ENCODE measurements around the gene KIFC3.
"Not testable (repeated sequence)": the region's sequence is repeated elsewhere in the genome, so short reads cannot be mapped to it uniquely, and the experiment has no call there.

Gene KIFC3

GRCh38 chr16:57788951-57789350, 13.3 kb downstream of the KIFC3 start:
- H3K4me1 ChIP-seq (ENCODE audit: control insufficient read depth in 1 of 2, insufficient read depth in 2 of 2, low read length in 2 of 2), result peaks cover 0 to 15% of the 10 kb centered on the region in 2 donors
- no peaks in the 10 kb centered on the region for H3K27me3 ChIP-seq (ENCODE audit: low read depth, low read length)
- H3K4me3 ChIP-seq (ENCODE audit: low read depth in 1 of 2, low read length in 2 of 2), result no peak overlapping the region
- no peaks in the 10 kb centered on the region for H3K9me3 ChIP-seq (ENCODE audit: control insufficient read depth in 1 of 2, low read length in 2 of 2)
- H3K27ac ChIP-seq (ENCODE audit: low read length), result no peak overlapping the region
- H3K36me3 ChIP-seq (ENCODE audit: control insufficient read depth in 1 of 2, insufficient read depth in 2 of 2, low read length in 2 of 2), result peaks cover 4 to 27% of the 10 kb centered on the region in 2 donors

- Histone ChIP-seq H3K9me3 (ENCODE audit: control insufficient read depth in 1 of 2, low read length in 2 of 2) (no peaks in the 10 kb centered on the region), H3K4me1 (ENCODE audit: control insufficient read depth in 1 of 2, insufficient read depth in 2 of 2, low read length in 2 of 2) (peaks cover 0 to 15% of the 10 kb centered on the region in 2 donors), H3K36me3 (ENCODE audit: control insufficient read depth in 1 of 2, insufficient read depth in 2 of 2, low read length in 2 of 2) (peaks cover 4 to 24% of the 10 kb centered on the region in 2 donors), H3K27me3 (ENCODE audit: low read depth, low read length) (no peaks in the 10 kb centered on the region), H3K27ac (ENCODE audit: low read length) (no peak overlapping the region), H3K4me3 (ENCODE audit: low read depth in 1 of 2, low read length in 2 of 2) (no peak overlapping the region)
Observed at GRCh38 chr16:57788252-57788841, 13.9 kb downstream of the KIFC3 start.

GRCh38 chr16:57787519-57787905, 14.8 kb downstream of the KIFC3 start:
- peaks cover 0 to 15% of the 10 kb centered on the region in 2 donors for H3K4me1 ChIP-seq (ENCODE audit: control insufficient read depth in 1 of 2, insufficient read depth in 2 of 2, low read length in 2 of 2)
- peaks cover 4 to 23% of the 10 kb centered on the region in 2 donors for H3K36me3 ChIP-seq (ENCODE audit: control insufficient read depth in 1 of 2, insufficient read depth in 2 of 2, low read length in 2 of 2)
- no peaks in the 10 kb centered on the region for H3K27me3 ChIP-seq (ENCODE audit: low read depth, low read length)
- no peak overlapping the region for H3K27ac ChIP-seq (ENCODE audit: low read length)
- H3K9me3 ChIP-seq (ENCODE audit: control insufficient read depth in 1 of 2, low read length in 2 of 2), result no peaks in the 10 kb centered on the region
- no peak overlapping the region for H3K4me3 ChIP-seq (ENCODE audit: low read depth in 1 of 2, low read length in 2 of 2)

GRCh38 chr16:57786632-57787518, 15.4 kb downstream of the KIFC3 start:
- Histone ChIP-seq H3K27ac (ENCODE audit: low read length) (no peak overlapping the region), H3K4me3 (ENCODE audit: low read depth in 1 of 2, low read length in 2 of 2) (no peak overlapping the region), H3K36me3 (ENCODE audit: control insufficient read depth in 1 of 2, insufficient read depth in 2 of 2, low read length in 2 of 2) (peaks cover 4 to 17% of the 10 kb centered on the region in 2 donors), H3K4me1 (ENCODE audit: control insufficient read depth in 1 of 2, insufficient read depth in 2 of 2, low read length in 2 of 2) (peaks cover 0 to 15% of the 10 kb centered on the region in 2 donors), H3K9me3 (ENCODE audit: control insufficient read depth in 1 of 2, low read length in 2 of 2) (no peaks in the 10 kb centered on the region), H3K27me3 (ENCODE audit: low read depth, low read length) (no peaks in the 10 kb centered on the region)

GRCh38 chr16:57785924-57786323, 16.4 kb downstream of the KIFC3 start:
- H3K9me3 ChIP-seq (ENCODE audit: control insufficient read depth in 1 of 2, low read length in 2 of 2), result no peaks in the 10 kb centered on the region
- H3K27me3 ChIP-seq (ENCODE audit: low read depth, low read length), result no peaks in the 10 kb centered on the region
- no peak overlapping the region for H3K27ac ChIP-seq (ENCODE audit: low read length)
- no peak overlapping the region for H3K4me3 ChIP-seq (ENCODE audit: low read depth in 1 of 2, low read length in 2 of 2)
- peaks cover 0 to 15% of the 10 kb centered on the region in 2 donors for H3K4me1 ChIP-seq (ENCODE audit: control insufficient read depth in 1 of 2, insufficient read depth in 2 of 2, low read length in 2 of 2)
- H3K36me3 ChIP-seq (ENCODE audit: control insufficient read depth in 1 of 2, insufficient read depth in 2 of 2, low read length in 2 of 2), result peaks cover 4 to 8% of the 10 kb centered on the region in 2 donors

GRCh38 chr16:57785385-57785784, 16.9 kb downstream of the KIFC3 start:
- Histone ChIP-seq H3K36me3 (ENCODE audit: control insufficient read depth in 1 of 2, insufficient read depth in 2 of 2, low read length in 2 of 2) (peaks cover 4 to 6% of the 10 kb centered on the region in 2 donors), H3K4me3 (ENCODE audit: low read depth in 1 of 2, low read length in 2 of 2) (no peak overlapping the region), H3K27ac (ENCODE audit: low read length) (no peak overlapping the region), H3K27me3 (ENCODE audit: low read depth, low read length) (no peaks in the 10 kb centered on the region), H3K9me3 (ENCODE audit: control insufficient read depth in 1 of 2, low read length in 2 of 2) (no peaks in the 10 kb centered on the region), H3K4me1 (ENCODE audit: control insufficient read depth in 1 of 2, insufficient read depth in 2 of 2, low read length in 2 of 2) (peaks cover 0 to 15% of the 10 kb centered on the region in 2 donors)

GRCh38 chr16:57784334-57784733, 18.0 kb downstream of the KIFC3 start:
- Histone ChIP-seq H3K36me3 (ENCODE audit: control insufficient read depth in 1 of 2, insufficient read depth in 2 of 2, low read length in 2 of 2) (peaks cover 3 to 5% of the 10 kb centered on the region in 2 donors), H3K27ac (ENCODE audit: low read length) (no peak overlapping the region)

GRCh38 chr16:57783883-57784282, 18.4 kb downstream of the KIFC3 start:
- peaks cover 0 to 5% of the 10 kb centered on the region in 2 donors for H3K36me3 ChIP-seq (ENCODE audit: control insufficient read depth in 1 of 2, insufficient read depth in 2 of 2, low read length in 2 of 2)
- no peak overlapping the region for H3K27ac ChIP-seq (ENCODE audit: low read length)
- no peak overlapping the region for H3K4me3 ChIP-seq (ENCODE audit: low read depth in 1 of 2, low read length in 2 of 2)

More at GRCh38 chr16:57784334-57784733, 18.0 kb downstream of the KIFC3 start:
- Histone ChIP-seq H3K27me3 (ENCODE audit: low read depth, low read length) (no peaks in the 10 kb centered on the region), H3K9me3 (ENCODE audit: control insufficient read depth in 1 of 2, low read length in 2 of 2) (no peaks in the 10 kb centered on the region), H3K4me1 (ENCODE audit: control insufficient read depth in 1 of 2, insufficient read depth in 2 of 2, low read length in 2 of 2) (peaks cover 0 to 15% of the 10 kb centered on the region in 2 donors), H3K4me3 (ENCODE audit: low read depth in 1 of 2, low read length in 2 of 2) (no peak overlapping the region)

GRCh38 chr16:57783116-57783515, 19.2 kb downstream of the KIFC3 start:
- H3K27me3 ChIP-seq (ENCODE audit: low read depth, low read length), result no peaks in the 10 kb centered on the region
- peaks cover 0 to 9% of the 10 kb centered on the region in 2 donors for H3K36me3 ChIP-seq (ENCODE audit: control insufficient read depth in 1 of 2, insufficient read depth in 2 of 2, low read length in 2 of 2)
- H3K9me3 ChIP-seq (ENCODE audit: control insufficient read depth in 1 of 2, low read length in 2 of 2), result no peaks in the 10 kb centered on the region
- no peak overlapping the region for H3K27ac ChIP-seq (ENCODE audit: low read length)
- peaks cover 0 to 15% of the 10 kb centered on the region in 2 donors for H3K4me1 ChIP-seq (ENCODE audit: control insufficient read depth in 1 of 2, insufficient read depth in 2 of 2, low read length in 2 of 2)
- no peak overlapping the region for H3K4me3 ChIP-seq (ENCODE audit: low read depth in 1 of 2, low read length in 2 of 2)

More at GRCh38 chr16:57783883-57784282, 18.4 kb downstream of the KIFC3 start:
- H3K4me1 ChIP-seq (ENCODE audit: control insufficient read depth in 1 of 2, insufficient read depth in 2 of 2, low read length in 2 of 2), result peaks cover 0 to 15% of the 10 kb centered on the region in 2 donors
- no peaks in the 10 kb centered on the region for H3K9me3 ChIP-seq (ENCODE audit: control insufficient read depth in 1 of 2, low read length in 2 of 2)
- H3K27me3 ChIP-seq (ENCODE audit: low read depth, low read length), result no peaks in the 10 kb centered on the region

GRCh38 chr16:57782607-57783055, 19.7 kb downstream of the KIFC3 start:
- H3K4me1 ChIP-seq (ENCODE audit: control insufficient read depth in 1 of 2, insufficient read depth in 2 of 2, low read length in 2 of 2), result peaks cover 0 to 15% of the 10 kb centered on the region in 2 donors
- H3K27me3 ChIP-seq (ENCODE audit: low read depth, low read length); H3K4me3 ChIP-seq (ENCODE audit: low read depth in 1 of 2, low read length in 2 of 2); H3K27ac ChIP-seq (ENCODE audit: low read length); H3K9me3 ChIP-seq (ENCODE audit: control insufficient read depth in 1 of 2, low read length in 2 of 2); H3K36me3 ChIP-seq (ENCODE audit: control insufficient read depth in 1 of 2, insufficient read depth in 2 of 2, low read length in 2 of 2): not testable (repeated sequence)

GRCh38 chr16:57781741-57782606, 20.3 kb downstream of the KIFC3 start:
- Histone ChIP-seq H3K36me3 (ENCODE audit: control insufficient read depth in 1 of 2, insufficient read depth in 2 of 2, low read length in 2 of 2) (peaks cover 0 to 9% of the 10 kb centered on the region in 2 donors), H3K4me3 (ENCODE audit: low read depth in 1 of 2, low read length in 2 of 2) (no peak overlapping the region), H3K27me3 (ENCODE audit: low read depth, low read length) (no peaks in the 10 kb centered on the region), H3K4me1 (ENCODE audit: control insufficient read depth in 1 of 2, insufficient read depth in 2 of 2, low read length in 2 of 2) (peaks cover 0 to 9% of the 10 kb centered on the region in 2 donors), H3K9me3 (ENCODE audit: control insufficient read depth in 1 of 2, low read length in 2 of 2) (no peaks in the 10 kb centered on the region), H3K27ac (ENCODE audit: low read length) (no peak overlapping the region)

Data from muscle layer of duodenum (tissue), 2 donors.